ENCODE results near the gene SCYGR2. TPM values are rescaled to one million over a fixed set of nuclear protein-coding genes. Genes with fewer than 3 reads are reported as not detected.

The SCYGR2 gene
- total RNA-seq, 1 experiment from 2014 or later = not detected

GRCh38 chr2:227597036-227597435, 1.7 kb upstream of the SCYGR2 start:
- H4K20me1 ChIP-seq (ENCODE audit: control insufficient read depth, insufficient read depth, insufficient read length) = no peaks in the 10 kb centered on the region
- no peak overlapping the region for H2BK5ac ChIP-seq (ENCODE audit: insufficient read length, low read length)
- no peak overlapping the region for H3K27ac Mint-ChIP-seq
- no peak overlapping the region for H3T11ph ChIP-seq (ENCODE audit: low read length)
- H3K4ac ChIP-seq (ENCODE audit: low read depth, low read length) = no peak overlapping the region
- no peak overlapping the region for H3K56ac ChIP-seq (ENCODE audit: insufficient read length, low read depth, low read length)
- no peak overlapping the region for H3K18ac ChIP-seq (ENCODE audit: insufficient read length, low read depth, low read length)
- no peak overlapping the region for H2AFZ ChIP-seq (ENCODE audit: low read length)
- no peak overlapping the region for H2BK12ac ChIP-seq (ENCODE audit: insufficient read length, low read depth, low read length)
- H4K8ac ChIP-seq (replicated peaks; ENCODE audit: insufficient read length, low read depth, low read length) = no peak overlapping the region
- H3K9me3 Mint-ChIP-seq = no peaks in the 10 kb centered on the region
- no peak overlapping the region for H2BK15ac ChIP-seq (ENCODE audit: low read depth, low read length)
- no peak for DNase-seq
- H2AK5ac ChIP-seq (ENCODE audit: insufficient read length, low read length) = no peak overlapping the region
- H3K36me3 Mint-ChIP-seq (ENCODE audit: insufficient read depth in 1 of 3, low read depth in 3 of 3) = no peaks in the 10 kb centered on the region; a peak in 1 of 7 replicates
- no peak overlapping the region for H4K5ac ChIP-seq (ENCODE audit: insufficient read length, low read depth, low read length)
- TF ChIP-seq CTCF (conservative IDR thresholded peaks at IDR 0.05) = no peak
- H3K4me1 ChIP-seq (ENCODE audit: insufficient read depth, low read length) = no peaks in the 10 kb centered on the region
- no peak overlapping the region for H3K9ac ChIP-seq (ENCODE audit: extremely low read depth, insufficient read length, low read length)
- no peak overlapping the region for H3K4me2 ChIP-seq (ENCODE audit: insufficient read depth, insufficient read length, low read length)
- H3K23ac ChIP-seq (ENCODE audit: insufficient read length, low read depth, low read length) = no peak overlapping the region
- no peaks in the 10 kb centered on the region for H3K9me3 ChIP-seq (ENCODE audit: control insufficient read depth, low read depth, low read length)
- H3K4me1 Mint-ChIP-seq = peaks cover 5 to 14% of the 10 kb centered on the region in 2 experiments
- H3K79me2 ChIP-seq (ENCODE audit: insufficient read depth, low read length) = no peaks in the 10 kb centered on the region
- H4K91ac ChIP-seq (ENCODE audit: insufficient read length, low read depth, low read length) = no peak overlapping the region
- H3K4me3 Mint-ChIP-seq = no peak overlapping the region
- H3K79me1 ChIP-seq (ENCODE audit: insufficient read depth, low read depth, low read length, poor library complexity, severe bottlenecking) = no peaks in the 10 kb centered on the region
- H3K27me3 ChIP-seq (ENCODE audit: insufficient read depth, low read length) = no peaks in the 10 kb centered on the region
- H2BK120ac ChIP-seq (ENCODE audit: low read depth, low read length, poor library complexity, severe bottlenecking) = no peak overlapping the region
- no peaks in the 10 kb centered on the region for H3K23me2 ChIP-seq (ENCODE audit: insufficient read length, low read depth, low read length, poor library complexity, severe bottlenecking)
- no peak overlapping the region for H3K27ac ChIP-seq (ENCODE audit: insufficient read length, low read depth, low read length)
- H3K14ac ChIP-seq (ENCODE audit: insufficient read depth, low read length) = no peak overlapping the region
- H3K27me3 Mint-ChIP-seq (ENCODE audit: low read depth) = no peaks in the 10 kb centered on the region; the same call in 1 of the 2 replicates
- no peak overlapping the region for H2BK20ac ChIP-seq (ENCODE audit: low read depth, low read length, poor library complexity, severe bottlenecking)

Data from H9 (cell line).